T-helper 1 cell treated with Interleukin-12 subunit alpha and Interleukin-12 subunit beta and Interleukin-4 antibody, amounts not matched to agents 30 ng/mL and 1 ng/mL, for 36 hours (primary cell): ENCODE results near the gene TEAD1. TPM values are rescaled to one million over a fixed set of nuclear protein-coding genes. Genes with fewer than 3 reads are reported as not detected.

Source experiments
- intact Hi-C: fragments of 100-400 bp; cut with micrococcal nuclease; formaldehyde crosslinking; loops from one replicate; pipeline ENCODE4 v1.15.1; 2024
- total RNA-seq: library from RNA; stranded (reverse); gene quantifications from 2 replicates; pipeline ENCODE4 v1.2.3, GENCODE V29; 2022

The TEAD1 gene
- 0.25 and 0.46 TPM in 2 replicates for total RNA-seq

- intact Hi-C loops, result loop anchor here (1.0 to 10.0 kb wide), 6 partner anchors 43 to 829 kb away; partner anchors contain the start of genes BTBD10 and USP47
Observed at GRCh38 chr11:12673924-12674570, at the start of gene TEAD1. Gene TEAD1 (plus strand): TSS chr11:12674421.

DNA sequence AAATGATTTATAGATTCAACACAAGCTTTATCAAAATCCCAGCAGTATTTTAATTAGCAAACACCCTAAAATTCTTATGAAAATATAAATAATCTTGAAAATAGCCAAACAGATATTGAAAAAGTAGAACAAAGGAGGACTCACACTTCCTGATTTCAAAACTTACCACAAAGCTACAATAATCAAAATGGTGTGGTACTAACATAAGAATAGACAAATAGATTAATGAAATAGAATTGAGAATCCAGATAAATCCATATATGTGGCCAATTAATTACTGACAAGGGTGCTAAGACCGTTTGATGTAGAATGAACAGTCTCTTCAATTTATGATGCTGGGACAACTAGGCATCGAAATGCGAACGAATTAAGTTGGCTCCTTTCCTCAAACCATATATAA, 49.6 kb upstream of the TEAD1 start:
- intact Hi-C loops, result no loop called here

- intact Hi-C loops, result no loop called here
Observed at GRCh38 chr11:12625438-12626071, 48.7 kb upstream of the TEAD1 start.

- intact Hi-C loops, result no loop called here
Observed at GRCh38 chr11:12626616-12627015, 47.6 kb upstream of the TEAD1 start.

- intact Hi-C loops, result no loop called here
Observed at GRCh38 chr11:12628314-12628713, 45.9 kb upstream of the TEAD1 start.

DNA sequence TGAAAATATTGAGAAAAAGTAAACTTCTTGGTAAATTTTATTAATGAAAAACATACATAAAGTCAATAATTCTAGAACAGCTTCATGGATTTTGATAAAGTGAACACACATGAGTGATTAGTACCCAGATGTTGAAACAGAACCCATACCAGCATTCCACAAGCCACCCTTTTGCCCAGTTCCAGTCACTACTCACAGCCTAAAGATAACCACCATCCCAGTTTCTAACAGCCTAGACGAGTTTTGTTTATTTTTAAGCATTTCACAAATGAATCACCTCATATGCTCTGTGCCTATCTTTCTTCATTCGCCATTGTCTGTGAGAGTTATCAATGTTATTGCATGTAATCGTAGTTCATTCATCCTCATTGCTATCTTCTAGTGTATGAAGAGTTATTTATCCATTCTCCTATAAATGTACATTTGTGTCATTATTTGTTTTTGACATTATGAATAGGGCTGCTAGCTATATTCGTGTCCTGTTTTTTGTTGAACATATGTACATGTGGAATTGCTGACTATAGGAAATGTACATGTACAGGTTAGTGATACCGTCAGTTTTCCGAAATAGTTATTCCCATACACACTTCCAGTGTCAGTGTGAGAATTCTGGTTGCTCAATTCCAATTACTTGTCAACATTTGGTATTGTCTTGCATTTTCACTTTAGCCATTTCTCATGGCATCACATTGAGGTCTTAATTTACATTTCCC, 44.5 kb upstream of the TEAD1 start:
- intact Hi-C loops, result no loop called here

- intact Hi-C loops, result no loop called here
Observed at GRCh38 chr11:12631651-12632050, 42.6 kb upstream of the TEAD1 start.

DNA sequence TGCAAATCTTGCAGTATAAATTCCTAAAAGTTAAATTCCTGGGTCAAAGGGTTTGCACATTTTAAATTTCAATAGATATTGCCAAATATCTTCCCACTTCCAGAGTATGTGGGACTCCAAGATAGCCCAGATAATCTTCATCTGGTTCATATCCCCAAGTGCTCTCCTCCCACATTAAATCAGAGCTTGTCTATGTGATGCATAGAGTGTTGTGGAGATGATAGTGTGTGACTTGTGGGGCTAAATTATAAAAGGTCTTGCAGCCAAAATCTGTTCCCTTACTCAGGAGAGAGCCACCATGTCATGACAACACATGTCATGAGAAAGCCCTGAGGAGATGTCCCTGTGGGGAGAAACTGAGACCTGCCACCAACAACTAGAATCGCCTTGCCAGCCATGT, 39.9 kb upstream of the TEAD1 start:
- intact Hi-C loops, result no loop called here

DNA sequence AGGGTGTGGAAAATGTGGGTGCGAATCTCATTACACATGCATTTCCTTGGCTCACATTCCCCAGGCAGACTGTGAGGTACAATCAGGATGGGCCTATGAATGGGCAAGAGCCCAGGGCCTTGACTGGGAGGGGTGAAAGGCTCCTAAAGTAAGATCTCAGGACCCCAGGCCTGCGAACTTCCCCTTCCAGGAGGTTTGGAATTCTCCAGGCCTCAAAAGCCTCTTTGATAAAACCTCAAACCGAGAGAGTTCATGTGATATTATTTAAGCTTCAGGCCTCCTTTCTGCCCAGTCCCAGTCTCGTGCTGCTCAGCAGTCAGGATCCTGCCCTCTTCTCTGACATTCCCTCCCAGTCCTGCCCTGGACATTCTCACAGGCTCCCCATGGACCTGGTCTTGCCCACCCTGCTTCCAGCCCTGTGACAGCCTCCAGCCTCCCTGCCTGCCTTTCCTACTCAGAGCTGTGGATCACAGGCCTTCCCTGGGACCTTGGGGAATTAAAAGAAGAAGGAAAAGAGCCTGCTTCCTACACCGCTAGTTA, 37.3 kb upstream of the TEAD1 start:
- intact Hi-C loops, result no loop called here

DNA sequence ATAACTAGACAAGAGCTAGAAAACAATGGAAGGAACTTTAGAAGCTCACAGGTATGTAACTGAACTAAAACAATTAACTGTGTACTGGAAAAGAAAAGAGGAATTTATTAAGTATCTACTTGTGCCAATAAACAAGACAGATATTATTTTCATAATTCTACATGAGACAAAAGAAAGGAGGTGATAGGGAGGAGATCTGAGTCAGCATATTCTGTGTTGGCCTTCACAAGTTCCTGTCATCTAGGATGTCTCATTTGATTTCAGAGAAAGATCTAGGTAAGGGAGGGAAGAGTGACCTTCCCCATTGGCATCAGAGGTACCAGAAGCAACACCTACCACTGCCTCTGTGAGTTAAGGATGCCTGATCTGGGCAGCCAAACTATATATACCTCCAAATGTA, 34.8 kb upstream of the TEAD1 start:
- intact Hi-C loops, result no loop called here

- intact Hi-C loops, result no loop called here
Observed at GRCh38 chr11:12640355-12640754, 33.9 kb upstream of the TEAD1 start.

DNA sequence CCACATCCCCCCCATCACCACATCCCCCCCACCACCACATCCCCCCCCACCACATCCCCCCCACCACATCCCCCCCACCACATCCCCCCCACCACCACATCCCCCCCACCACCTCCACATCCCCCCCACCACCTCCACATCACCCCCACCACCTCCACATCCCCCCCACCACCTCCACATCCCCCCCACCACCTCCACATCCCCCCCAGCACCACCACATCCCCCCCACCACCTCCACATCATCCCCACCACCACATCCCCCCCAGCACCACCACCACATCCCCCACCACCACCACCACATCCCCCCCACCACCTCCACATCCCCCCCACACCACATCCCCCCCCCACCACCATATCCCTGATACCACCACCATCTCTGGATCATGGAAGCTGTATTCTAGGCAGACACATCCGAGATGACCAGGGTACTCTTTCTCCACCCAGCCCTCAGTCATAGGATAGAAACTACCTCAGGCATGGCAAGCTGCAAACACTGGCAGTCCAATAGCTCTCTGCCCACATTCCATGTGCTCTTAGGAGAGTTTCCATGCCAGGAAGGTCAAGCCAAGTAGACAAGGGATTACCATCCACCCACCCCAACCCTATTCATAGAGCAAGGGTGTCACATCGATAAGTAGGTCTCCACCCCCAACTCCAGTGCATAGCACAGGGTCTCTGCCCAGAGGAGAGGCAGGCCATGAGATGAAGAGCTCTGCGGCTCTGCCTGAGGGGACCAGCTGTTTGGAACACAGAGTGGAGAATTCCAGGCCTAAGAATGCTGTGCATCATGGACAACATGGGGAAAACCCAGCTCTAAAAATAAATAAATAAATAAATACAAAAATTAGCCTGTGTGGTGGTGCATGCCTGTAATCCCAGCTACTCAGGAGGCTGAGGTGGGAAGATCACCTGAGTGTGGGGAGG, 33.0 kb upstream of the TEAD1 start:
- intact Hi-C loops, result no loop called here

GRCh38 chr11:12642040-12642439, 32.2 kb upstream of the TEAD1 start:
- intact Hi-C loops, result no loop called here

DNA sequence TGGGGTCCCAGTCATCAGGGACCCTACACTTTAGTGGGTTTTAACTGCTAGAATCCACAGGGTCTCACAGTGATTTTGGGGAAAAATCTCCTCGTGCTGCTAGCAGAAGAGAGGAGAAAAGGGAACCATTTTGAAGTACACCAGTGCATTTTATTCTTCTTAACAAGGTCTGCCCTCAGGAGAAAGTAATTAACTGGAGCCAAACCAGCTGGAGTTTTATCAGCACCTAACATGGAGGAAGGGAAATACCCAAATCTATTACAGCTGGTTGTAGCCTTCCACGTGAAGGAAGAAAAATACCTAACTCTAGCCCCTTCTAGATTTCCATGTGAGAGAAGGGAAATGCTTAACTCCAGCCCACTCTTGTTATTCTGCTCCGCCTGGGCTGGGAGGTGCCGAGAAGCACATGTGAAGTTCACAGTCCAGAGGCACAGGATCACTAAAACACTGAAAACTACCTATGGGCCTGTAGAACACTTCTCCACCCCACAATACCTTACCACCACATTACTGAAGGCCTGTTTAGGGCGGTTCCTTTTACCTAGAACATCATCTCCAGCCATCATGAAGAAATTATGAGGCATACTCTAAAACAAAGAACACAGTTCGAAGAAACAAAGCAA, 31.3 kb upstream of the TEAD1 start:
- intact Hi-C loops, result no loop called here

- intact Hi-C loops, result no loop called here
Observed at GRCh38 chr11:12646478-12646877, 27.7 kb upstream of the TEAD1 start.

DNA sequence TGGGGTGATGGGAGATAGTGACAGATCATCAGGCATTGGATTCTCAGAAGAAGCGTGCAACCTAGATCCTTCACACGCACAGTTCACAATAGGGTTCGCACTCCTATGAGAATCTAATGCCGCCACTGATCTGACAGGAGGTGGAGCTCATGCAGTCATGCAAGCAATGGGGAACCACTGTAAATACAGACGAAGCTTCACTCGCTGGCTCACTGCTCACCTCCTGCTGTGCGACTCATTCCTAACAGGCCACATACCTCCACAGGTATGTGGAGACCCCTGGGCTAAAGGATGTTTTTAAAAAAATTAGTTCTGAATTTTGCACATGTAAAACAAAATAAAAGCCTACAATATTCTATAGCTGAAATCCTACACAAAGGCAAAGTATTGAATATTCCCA, 20.5 kb upstream of the TEAD1 start:
- intact Hi-C loops, result no loop called here

DNA sequence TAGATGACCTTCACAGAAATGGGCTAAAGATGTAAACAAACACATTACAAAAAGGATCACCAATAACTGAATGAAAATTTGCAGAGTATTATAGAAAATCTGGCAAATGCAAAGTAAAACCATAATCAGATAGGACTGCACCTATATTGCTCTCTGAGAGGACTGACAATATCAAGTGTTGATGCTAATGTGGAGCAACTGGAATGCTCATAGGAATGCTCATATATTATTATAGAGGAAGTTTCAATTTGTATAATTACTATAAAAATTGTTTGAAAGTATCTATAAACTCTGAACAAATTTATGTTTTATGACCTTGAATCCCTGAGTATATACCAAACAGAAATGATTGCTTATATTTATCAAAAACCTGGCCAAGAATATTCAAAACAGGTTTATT, 18.4 kb upstream of the TEAD1 start:
- intact Hi-C loops, result no loop called here

GRCh38 chr11:12657336-12657735, 16.9 kb upstream of the TEAD1 start:
- intact Hi-C loops, result no loop called here

DNA sequence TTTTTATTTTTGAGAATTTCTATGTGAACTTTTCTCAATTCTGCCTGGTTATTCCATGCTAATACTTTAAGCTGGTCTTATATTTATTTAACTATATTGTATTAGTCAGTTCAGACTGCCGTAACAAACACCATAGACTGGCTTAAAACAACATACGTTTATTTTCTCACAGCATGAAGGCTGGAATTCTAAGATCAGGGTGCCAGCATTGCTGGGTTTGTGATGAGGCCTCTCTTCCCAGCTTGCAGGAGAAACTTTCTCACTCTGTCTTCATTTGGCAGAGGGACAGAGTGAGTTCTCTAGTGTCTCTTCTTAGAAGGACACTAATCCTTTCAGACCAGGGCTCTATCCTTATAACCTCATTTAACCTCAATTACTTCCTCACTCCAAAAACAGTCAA, 16.2 kb upstream of the TEAD1 start:
- intact Hi-C loops, result no loop called here

GRCh38 chr11:12662101-12662689, 12.0 kb upstream of the TEAD1 start:
- intact Hi-C loops, result no loop called here
